ENCODE data around the gene KCNT1. TPM values are rescaled to one million over a fixed set of nuclear protein-coding genes. Genes with fewer than 3 reads are reported as not detected.

The KCNT1 gene
- total RNA-seq, 1 experiment from 2014 or later, result 0.17 TPM

- no peak overlapping the region for H3K9ac ChIP-seq (ENCODE audit: low read length)
- H3K79me2 ChIP-seq (ENCODE audit: insufficient read depth, low read length), result no peaks in the 10 kb centered on the region
- DNase-seq (ENCODE audit: low read depth, low spot score) (no peak), ATAC-seq (no peak)
- H3K4me2 ChIP-seq (ENCODE audit: low read length), result no peak overlapping the region
- H3K4me1 ChIP-seq (ENCODE audit: control insufficient read depth in 1 of 2, insufficient read depth in 2 of 2, low read length in 2 of 2), result peaks cover 6 to 12% of the 10 kb centered on the region in 2 experiments; a peak in 3 of 4 replicates
- BruUV-seq (replicated peaks), result no TSS peak
- RAD21 ChIA-PET (ENCODE audit: low non-redundant PET in 1 of 2, low total read pairs in 2 of 2, uncharacterized antibody in 2 of 2, unreplicated experiment in 2 of 2), result no interaction called here
- H3K27ac ChIP-seq (ENCODE audit: low read depth, low read length), result no peak overlapping the region
- no peaks in the 10 kb centered on the region for H3K27me3 ChIP-seq (ENCODE audit: insufficient read depth, low read length)
- H3K9me2 ChIP-seq (ENCODE audit: insufficient read depth), result no peaks in the 10 kb centered on the region
- H3K4me3 ChIP-seq (replicated peaks in 1 of 2; ENCODE audit: low read depth in 1 of 2, low read length in 2 of 2), result no peak overlapping the region
- no peaks in the 10 kb centered on the region for H3K9me3 ChIP-seq (ENCODE audit: control insufficient read depth in 1 of 2, insufficient read depth in 1 of 2, low read depth in 1 of 2, low read length in 2 of 2)
- CTCF ChIA-PET, result no interaction called here
- TF ChIP-seq FOSL1 (IDR thresholded peaks at IDR 0.05; ENCODE audit: low read depth), result no peak
- TF ChIP-seq CTCF (IDR thresholded peaks at IDR 0.05 in 2 of 3, conservative IDR thresholded peaks at IDR 0.05 in 1 of 3; ENCODE audit: borderline replicate concordance in 1 of 3, insufficient read depth in 1 of 3, low read depth in 2 of 3, low read length in 2 of 3), result peak in 2 of 3 experiments; percentile 10 to 18; a peak in 1 of 6 replicates
- POLR2A ChIA-PET, result no interaction called here
- H3K36me3 ChIP-seq (ENCODE audit: control insufficient read depth in 1 of 2, insufficient read depth in 2 of 2, low read length in 2 of 2), result no peaks in the 10 kb centered on the region
- H4K20me1 ChIP-seq (ENCODE audit: insufficient read depth), result no peaks in the 10 kb centered on the region
- no peak overlapping the region for H2AFZ ChIP-seq (ENCODE audit: low read depth, low read length, poor library complexity, severe bottlenecking)
- intact Hi-C loops (cut with micrococcal nuclease), result no loop called here
Observed at GRCh38 chr9:135717410-135717809, 15.4 kb downstream of the KCNT1 start.

- ChIA-PET RAD21 (ENCODE audit: low non-redundant PET in 1 of 2, low total read pairs in 2 of 2, uncharacterized antibody in 2 of 2, unreplicated experiment in 2 of 2) (no interaction called here), CTCF (no interaction called here), POLR2A (no interaction called here)
- H3K79me2 ChIP-seq (ENCODE audit: insufficient read depth, low read length), result no peaks in the 10 kb centered on the region
- no peaks in the 10 kb centered on the region for H3K9me3 ChIP-seq (ENCODE audit: control insufficient read depth in 1 of 2, insufficient read depth in 1 of 2, low read depth in 1 of 2, low read length in 2 of 2)
- DNase-seq (ENCODE audit: low read depth, low spot score), result peak; percentile 12
- no peaks in the 10 kb centered on the region for H3K36me3 ChIP-seq (ENCODE audit: control insufficient read depth in 1 of 2, insufficient read depth in 2 of 2, low read length in 2 of 2)
- H3K4me3 ChIP-seq (replicated peaks in 1 of 2; ENCODE audit: low read depth in 1 of 2, low read length in 2 of 2), result no peak overlapping the region
- H3K9me2 ChIP-seq (ENCODE audit: insufficient read depth), result no peaks in the 10 kb centered on the region
- intact Hi-C loops (cut with micrococcal nuclease), result no loop called here
- no TSS peak for BruUV-seq (replicated peaks)
- H3K4me2 ChIP-seq (ENCODE audit: low read length), result peak overlapping the region; percentile 41
- peaks cover 6 to 12% of the 10 kb centered on the region in 2 experiments; a peak in 3 of 4 replicates for H3K4me1 ChIP-seq (ENCODE audit: control insufficient read depth in 1 of 2, insufficient read depth in 2 of 2, low read length in 2 of 2)
- H3K9ac ChIP-seq (ENCODE audit: low read length), result no peak overlapping the region
- H3K27ac ChIP-seq (ENCODE audit: low read depth, low read length), result no peak overlapping the region
- TF ChIP-seq ZNF274 (IDR thresholded peaks at IDR 0.05; ENCODE audit: low read depth, low read length) (no peak), EGR1 (IDR thresholded peaks at IDR 0.05; ENCODE audit: low read depth) (peak; percentile 76)
- no peaks in the 10 kb centered on the region for H4K20me1 ChIP-seq (ENCODE audit: insufficient read depth)
- H2AFZ ChIP-seq (ENCODE audit: low read depth, low read length, poor library complexity, severe bottlenecking), result no peak overlapping the region
- peak; percentile 80 for ATAC-seq
- no peaks in the 10 kb centered on the region for H3K27me3 ChIP-seq (ENCODE audit: insufficient read depth, low read length)
Observed at GRCh38 chr9:135718616-135719015, 16.6 kb downstream of the KCNT1 start.

Measured in HCT116 (cell line).